ENCODE results near the gene LRRC63. TPM values are rescaled to one million over a fixed set of nuclear protein-coding genes. Genes with fewer than 3 reads are reported as not detected.
A peak's percentile ranks its signal among the peaks of the same experiment; 100 is the strongest.

LRRC63 gene
- total and polyA plus RNA-seq, 9 of the 15 experiments (the other 6 are each of a cell fraction or from before 2014, with no cell fraction given) = 0.07 to 0.41 (median 0.24) TPM; not detected in 1

DNA sequence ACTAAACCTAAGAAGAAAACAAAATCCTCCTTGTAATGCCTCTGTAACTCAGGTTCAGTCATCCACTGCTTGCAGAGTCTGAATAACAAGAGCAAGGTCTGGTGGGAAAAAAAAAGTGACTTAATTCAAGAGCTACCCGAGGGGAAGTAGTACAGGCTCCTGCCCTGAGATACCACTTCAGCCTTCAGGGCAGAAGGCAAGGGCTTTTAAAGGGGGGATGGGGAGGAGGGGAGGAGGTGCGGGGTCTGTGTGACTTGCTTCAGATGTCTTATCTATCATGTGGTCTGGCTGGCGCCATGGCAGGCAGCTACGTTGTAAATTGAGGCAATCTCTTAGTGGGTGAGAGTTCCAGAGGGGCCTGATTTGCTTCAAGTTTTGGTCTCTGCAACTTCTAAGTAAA lies 66.7 kb downstream of the LRRC63 start (continued):
- peak in 1 of 3 experiments; percentile 9 for TF ChIP-seq YY1 (IDR thresholded peaks at IDR 0.05; ENCODE audit: borderline replicate concordance in 1 of 3, control insufficient read depth in 1 of 3, extremely low read depth in 1 of 3, insufficient read depth in 3 of 3, insufficient read length in 1 of 3, insufficient replicate concordance in 2 of 3, low read depth in 1 of 3, low read length in 2 of 3)
- no peak for TF ChIP-seq THRAP3 (IDR thresholded peaks at IDR 0.05; ENCODE audit: borderline replicate concordance)
- no peak for TF ChIP-seq KAT2B (IDR thresholded peaks at IDR 0.05; ENCODE audit: low read depth, low read length)
- TF ChIP-seq SNAPC5 (CRISPR knock-in tag; IDR thresholded peaks at IDR 0.05) = no peak
- TF ChIP-seq U2AF1 (optimal IDR thresholded peaks at IDR 0.05; ENCODE audit: low read depth, low read length) = no peak
- TF ChIP-seq, protein P1, sequence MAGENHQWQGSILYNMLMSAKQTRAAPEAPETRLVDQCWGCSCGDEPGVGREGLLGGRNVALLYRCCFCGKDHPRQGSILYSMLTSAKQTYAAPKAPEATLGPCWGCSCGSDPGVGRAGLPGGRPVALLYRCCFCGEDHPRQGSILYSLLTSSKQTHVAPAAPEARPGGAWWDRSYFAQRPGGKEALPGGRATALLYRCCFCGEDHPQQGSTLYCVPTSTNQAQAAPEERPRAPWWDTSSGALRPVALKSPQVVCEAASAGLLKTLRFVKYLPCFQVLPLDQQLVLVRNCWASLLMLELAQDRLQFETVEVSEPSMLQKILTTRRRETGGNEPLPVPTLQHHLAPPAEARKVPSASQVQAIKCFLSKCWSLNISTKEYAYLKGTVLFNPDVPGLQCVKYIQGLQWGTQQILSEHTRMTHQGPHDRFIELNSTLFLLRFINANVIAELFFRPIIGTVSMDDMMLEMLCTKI (IDR thresholded peaks at IDR 0.05; ENCODE audit: partially characterized antibody) = no peak
- TF ChIP-seq IFI16 (CRISPR knock-in tag; IDR thresholded peaks at IDR 0.05) = no peak
- TF ChIP-seq MGA (IDR thresholded peaks at IDR 0.05) = 0 out of 2 replicates have a peak, but pooled peaks have one; percentile 27
- TF ChIP-seq, protein P2, sequence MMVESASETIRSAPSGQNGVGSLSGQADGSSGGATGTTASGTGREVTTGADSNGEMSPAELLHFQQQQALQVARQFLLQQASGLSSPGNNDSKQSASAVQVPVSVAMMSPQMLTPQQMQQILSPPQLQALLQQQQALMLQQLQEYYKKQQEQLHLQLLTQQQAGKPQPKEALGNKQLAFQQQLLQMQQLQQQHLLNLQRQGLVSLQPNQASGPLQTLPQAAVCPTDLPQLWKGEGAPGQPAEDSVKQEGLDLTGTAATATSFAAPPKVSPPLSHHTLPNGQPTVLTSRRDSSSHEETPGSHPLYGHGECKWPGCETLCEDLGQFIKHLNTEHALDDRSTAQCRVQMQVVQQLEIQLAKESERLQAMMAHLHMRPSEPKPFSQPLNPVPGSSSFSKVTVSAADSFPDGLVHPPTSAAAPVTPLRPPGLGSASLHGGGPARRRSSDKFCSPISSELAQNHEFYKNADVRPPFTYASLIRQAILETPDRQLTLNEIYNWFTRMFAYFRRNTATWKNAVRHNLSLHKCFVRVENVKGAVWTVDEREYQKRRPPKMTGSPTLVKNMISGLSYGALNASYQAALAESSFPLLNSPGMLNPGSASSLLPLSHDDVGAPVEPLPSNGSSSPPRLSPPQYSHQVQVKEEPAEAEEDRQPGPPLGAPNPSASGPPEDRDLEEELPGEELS (CRISPR knock-in tag; IDR thresholded peaks at IDR 0.05; ENCODE audit: borderline replicate concordance) = no peak

Data from K562 (cell line).